Retinal pigment epithelial cell (primary cell): Measurements from ENCODE around the gene MCRIP1.

Source experiments
- DNase-seq: peaks from one replicate; pipeline ENCODE4 v3.0.0-alpha.2; 2010; ENCODE audit warnings: low read depth
- H3K4me3 ChIP-seq: 2 replicates; pipeline ENCODE4 v1.5.1; 2011; ENCODE audit warnings: mild to moderate bottlenecking, low read length, control low read depth, moderate library complexity
- CTCF ChIP-seq: conservative IDR thresholded peaks from 2 replicates; pipeline ENCODE4 v1.5.1; 2011; ENCODE audit warnings: low read depth, low read length, control low read depth, inconsistent platforms

The MCRIP1 gene

DNA sequence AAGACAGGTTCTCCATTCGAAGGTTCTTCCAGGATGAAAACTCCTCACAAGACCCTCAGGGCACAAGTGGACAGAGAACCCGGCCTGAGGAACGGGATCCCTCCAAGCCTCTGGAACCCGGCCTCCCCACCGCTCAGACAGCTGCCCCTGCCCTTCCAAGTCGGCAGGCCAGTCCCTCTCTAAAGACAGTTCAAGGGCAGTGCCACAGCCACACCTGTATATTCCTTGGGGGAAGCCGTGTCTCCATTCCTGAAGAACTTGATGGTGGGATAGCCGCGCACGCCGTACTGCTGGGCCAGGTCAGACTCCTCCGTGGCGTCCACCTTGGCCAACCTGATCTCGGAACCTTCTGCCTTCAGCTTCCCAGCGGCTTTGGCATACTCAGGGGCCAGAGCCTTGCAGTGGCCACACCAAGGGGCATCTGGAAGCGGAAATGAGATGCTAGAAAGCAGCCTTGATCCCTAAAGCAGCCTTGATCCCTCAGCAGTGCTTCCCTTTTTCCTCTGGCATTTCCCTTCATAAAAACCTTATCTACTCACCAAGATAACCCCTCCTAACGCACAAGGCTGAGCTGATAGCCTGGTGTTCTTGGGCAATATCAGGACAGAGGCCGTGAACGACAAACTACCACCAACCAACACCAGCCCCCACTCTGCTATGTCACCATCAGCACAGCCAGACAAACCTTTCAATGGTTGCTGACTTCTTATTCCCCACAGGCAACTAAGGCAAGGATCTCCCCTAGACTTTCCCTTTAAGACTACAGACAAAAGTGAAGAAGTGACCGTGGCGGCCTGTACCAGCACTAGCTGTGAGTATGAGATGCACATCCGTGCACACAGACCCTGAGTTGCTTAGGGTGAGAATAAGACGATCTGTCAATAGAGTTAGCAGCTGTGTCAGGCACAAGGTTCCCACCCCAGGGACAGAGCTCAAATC lies 26.1 kb upstream of the MCRIP1 start:
- no peak for DNase-seq
- peak overlapping the region; percentile 76 for H3K4me3 ChIP-seq
- TF ChIP-seq CTCF, result no peak

DNA sequence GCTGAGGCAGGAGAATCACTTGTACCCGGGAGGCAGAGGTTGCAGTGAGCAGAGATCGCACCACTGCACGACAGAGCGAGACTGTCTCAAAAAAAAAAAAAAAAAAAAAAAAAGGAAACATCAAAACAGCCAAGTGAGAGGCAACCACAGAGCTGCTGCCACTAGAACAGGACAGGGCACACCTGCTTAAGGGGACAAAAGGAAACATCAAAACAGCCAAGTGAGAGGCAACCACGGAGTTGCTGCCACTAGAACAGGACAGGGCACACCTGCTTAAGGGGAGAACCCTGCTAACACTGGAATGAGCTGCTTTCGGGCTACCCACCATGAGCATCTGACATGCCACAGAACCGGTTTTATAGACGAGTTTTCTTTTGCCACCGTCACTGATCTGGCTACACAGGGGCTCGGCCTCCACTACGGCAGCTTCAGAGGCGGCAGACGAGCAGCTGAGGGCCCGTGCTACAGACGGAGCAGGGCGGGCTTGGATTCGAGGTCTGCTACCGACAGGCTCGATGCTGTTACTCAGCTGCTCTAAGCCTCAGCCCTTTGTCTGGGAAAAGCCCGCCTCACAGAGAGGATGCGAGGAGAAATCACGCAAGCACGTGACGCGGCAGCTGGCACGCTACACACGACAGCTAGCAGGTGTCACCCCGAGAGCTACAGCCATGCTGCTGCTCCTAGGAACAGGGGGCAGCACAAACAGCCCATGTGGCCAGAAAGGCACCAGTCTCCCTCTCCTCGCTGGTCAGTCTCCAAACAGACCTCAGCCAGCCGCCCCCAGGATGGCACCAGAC lies 25.3 kb upstream of the MCRIP1 start:
- no peak overlapping the region for H3K4me3 ChIP-seq
- TF ChIP-seq CTCF, result no peak
- DNase-seq, result no peak

GRCh38 chr17:81854974-81855774 lies 22.1 kb upstream of the MCRIP1 start:
- no peak for DNase-seq
- H3K4me3 ChIP-seq, result no peak overlapping the region
- TF ChIP-seq CTCF, result no peak

DNA sequence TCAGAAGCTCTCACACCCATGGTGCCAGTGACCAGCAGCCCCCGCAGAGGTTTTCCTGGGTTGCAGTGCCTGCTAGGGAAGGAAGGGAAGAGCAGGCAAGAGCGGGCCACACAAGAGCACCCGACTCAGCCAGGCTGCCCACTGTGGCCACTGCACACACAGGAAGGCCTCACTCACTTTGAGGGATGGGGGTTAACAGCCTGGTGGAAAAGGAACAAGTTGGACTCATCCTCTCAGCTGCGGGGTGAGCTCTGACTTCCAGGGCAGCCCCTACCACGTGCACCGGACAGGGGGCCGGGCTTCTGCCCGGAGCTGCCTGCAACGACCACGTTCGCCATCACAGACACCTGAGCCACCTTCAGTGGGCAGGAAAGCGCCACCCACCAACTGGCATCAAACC lies 19.1 kb upstream of the MCRIP1 start:
- no peak for TF ChIP-seq CTCF
- DNase-seq, result no peak
- H3K4me3 ChIP-seq, result no peak overlapping the region

GRCh38 chr17:81851423-81851822 lies 18.3 kb upstream of the MCRIP1 start:
- TF ChIP-seq CTCF, result no peak
- no peak for DNase-seq
- H3K4me3 ChIP-seq, result no peak overlapping the region

DNA sequence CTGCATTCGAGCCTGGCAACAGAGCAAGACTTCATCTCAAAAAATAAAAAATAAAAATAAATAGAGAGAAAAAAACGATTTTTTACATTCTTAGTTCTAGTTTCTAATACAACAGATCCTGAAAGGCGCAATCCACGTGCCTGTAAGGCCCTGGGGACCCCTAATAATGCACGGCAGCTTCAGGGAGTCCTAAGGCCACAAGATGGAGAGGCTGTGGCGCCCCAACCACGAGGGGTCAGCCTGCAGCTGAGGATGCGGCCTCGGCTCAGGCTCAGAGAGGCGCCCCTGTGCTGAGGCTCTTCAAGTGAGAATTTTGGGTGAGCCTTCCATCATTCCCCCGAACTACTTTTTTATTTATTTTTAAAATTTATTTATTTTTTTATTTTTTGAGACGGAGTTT lies 16.4 kb upstream of the MCRIP1 start:
- H3K4me3 ChIP-seq, result no peak overlapping the region
- no peak for TF ChIP-seq CTCF
- no peak for DNase-seq
